GM18951 (cell line): ENCODE data around the gene PKDCC.

Experiments used
- POLR2A ChIP-seq: IDR thresholded peaks from 4 replicates; pipeline ENCODE4 v1.6.1; 2011; ENCODE audit warnings: mild to moderate bottlenecking; ENCODE audit not compliant: insufficient read length, insufficient read depth; ENCODE audit errors: extremely low read depth
- in situ Hi-C: fragments of 300-500 bp; cut with MboI; formaldehyde crosslinking; loops from one replicate; pipeline ENCODE4 v1.12.0; 2022; ENCODE audit warnings: low sequenced_read_pairs, mixed read lengths, inconsistent platforms; ENCODE audit not compliant: unreplicated experiment

PKDCC gene

GRCh38 chr2:42098571-42099437 is 51.0 kb downstream of the PKDCC start:
- TF ChIP-seq POLR2A = no peak
- in situ Hi-C loops = loop anchor here (10.0 kb wide), 2 partner anchors 146 to 216 kb away; no protein-coding TSS in a partner anchor

GRCh38 chr2:42099438-42100173 is 51.8 kb downstream of the PKDCC start:
- no peak for TF ChIP-seq POLR2A
- in situ Hi-C loops = loop anchor here (10.0 kb wide), 3 partner anchors 75 to 215 kb away; no protein-coding TSS in a partner anchor

GRCh38 chr2:42100683-42101205 is 52.9 kb downstream of the PKDCC start:
- TF ChIP-seq POLR2A = no peak
- in situ Hi-C loops = loop anchor here (10.0 kb wide), 1 partner anchor 74 kb away; no protein-coding TSS in a partner anchor

- no peak for TF ChIP-seq POLR2A
- in situ Hi-C loops = loop anchor here (10.0 kb wide), 1 partner anchor 73 kb away; no protein-coding TSS in a partner anchor
Observed at GRCh38 chr2:42101206-42102023, 53.6 kb downstream of the PKDCC start.

GRCh38 chr2:42102024-42102590 is 54.3 kb downstream of the PKDCC start:
- no peak for TF ChIP-seq POLR2A
- in situ Hi-C loops = loop anchor here (10.0 kb wide), 1 partner anchor 73 kb away; no protein-coding TSS in a partner anchor

GRCh38 chr2:42102591-42103450 is 55.0 kb downstream of the PKDCC start:
- in situ Hi-C loops = loop anchor here (10.0 kb wide), 1 partner anchor 72 kb away; no protein-coding TSS in a partner anchor
- no peak for TF ChIP-seq POLR2A

GRCh38 chr2:42103829-42104228 is 56.0 kb downstream of the PKDCC start:
- TF ChIP-seq POLR2A = no peak
- in situ Hi-C loops = loop anchor here (10.0 kb wide), 1 partner anchor 71 kb away; no protein-coding TSS in a partner anchor

GRCh38 chr2:42104621-42105020 is 56.8 kb downstream of the PKDCC start:
- in situ Hi-C loops = loop anchor here (10.0 kb wide), 1 partner anchor 70 kb away; no protein-coding TSS in a partner anchor
- no peak for TF ChIP-seq POLR2A

- no peak for TF ChIP-seq POLR2A
- in situ Hi-C loops = loop anchor here (10.0 kb wide), 1 partner anchor 69 kb away; no protein-coding TSS in a partner anchor
Observed at GRCh38 chr2:42105330-42106256, 57.8 kb downstream of the PKDCC start.

- no peak for TF ChIP-seq POLR2A
- in situ Hi-C loops = loop anchor here (10.0 kb wide), 1 partner anchor 68 kb away; no protein-coding TSS in a partner anchor
Observed at GRCh38 chr2:42106257-42106816, 58.5 kb downstream of the PKDCC start.
